Measurements from ENCODE around the gene ADCY2.

The ADCY2 gene

GRCh38 chr5:7589800-7590199, 193.9 kb downstream of the ADCY2 start:
- H3K9ac ChIP-seq (ENCODE audit: low read depth, low read length): no peak overlapping the region

GRCh38 chr5:7592910-7593309, 197.0 kb downstream of the ADCY2 start:
- Histone ChIP-seq H3K27ac (ENCODE audit: low read depth, low read length) (no peak overlapping the region), H3K9ac (ENCODE audit: low read depth, low read length) (no peak overlapping the region), H3K27me3 (ENCODE audit: control insufficient read depth, insufficient read depth, low read length) (no peaks in the 10 kb centered on the region), H3K4me1 (ENCODE audit: control insufficient read depth, insufficient read depth, low read length) (peaks cover 27% of the 10 kb centered on the region), H3K4me3 (ENCODE audit: low read depth, low read length) (no peak overlapping the region), H3K9me3 (ENCODE audit: control insufficient read depth, insufficient read depth, low read length) (no peaks in the 10 kb centered on the region), H3K36me3 (ENCODE audit: control insufficient read depth, insufficient read depth, low read length) (no peaks in the 10 kb centered on the region)

More at GRCh38 chr5:7589800-7590199, 193.9 kb downstream of the ADCY2 start:
- H3K4me3 ChIP-seq (ENCODE audit: low read depth, low read length): no peak overlapping the region
- no peak overlapping the region for H3K27ac ChIP-seq (ENCODE audit: low read depth, low read length)
- H3K36me3 ChIP-seq (ENCODE audit: control insufficient read depth, insufficient read depth, low read length): no peaks in the 10 kb centered on the region
- peaks cover 13% of the 10 kb centered on the region; the same call in 1 of the 2 replicates for H3K4me1 ChIP-seq (ENCODE audit: control insufficient read depth, insufficient read depth, low read length)
- H3K27me3 ChIP-seq (ENCODE audit: control insufficient read depth, insufficient read depth, low read length): no peaks in the 10 kb centered on the region
- H3K9me3 ChIP-seq (ENCODE audit: control insufficient read depth, insufficient read depth, low read length): no peaks in the 10 kb centered on the region

GRCh38 chr5:7597059-7597642, 201.2 kb downstream of the ADCY2 start:
- Histone ChIP-seq H3K9me3 (ENCODE audit: control insufficient read depth, insufficient read depth, low read length) (no peaks in the 10 kb centered on the region), H3K9ac (ENCODE audit: low read depth, low read length) (no peak overlapping the region), H3K4me1 (ENCODE audit: control insufficient read depth, insufficient read depth, low read length) (peaks cover 27% of the 10 kb centered on the region), H3K27ac (ENCODE audit: low read depth, low read length) (no peak overlapping the region), H3K36me3 (ENCODE audit: control insufficient read depth, insufficient read depth, low read length) (no peaks in the 10 kb centered on the region), H3K27me3 (ENCODE audit: control insufficient read depth, insufficient read depth, low read length) (no peaks in the 10 kb centered on the region), H3K4me3 (ENCODE audit: low read depth, low read length) (no peak overlapping the region)

GRCh38 chr5:7606840-7607465, 211.0 kb downstream of the ADCY2 start:
- Histone ChIP-seq H3K27me3 (ENCODE audit: control insufficient read depth, insufficient read depth, low read length) (no peaks in the 10 kb centered on the region), H3K4me3 (ENCODE audit: low read depth, low read length) (no peak overlapping the region), H3K4me1 (ENCODE audit: control insufficient read depth, insufficient read depth, low read length) (peaks cover 41% of the 10 kb centered on the region), H3K9ac (ENCODE audit: low read depth, low read length) (peak overlapping the region; percentile 49), H3K27ac (ENCODE audit: low read depth, low read length) (peak overlapping the region; percentile 91), H3K36me3 (ENCODE audit: control insufficient read depth, insufficient read depth, low read length) (no peaks in the 10 kb centered on the region), H3K9me3 (ENCODE audit: control insufficient read depth, insufficient read depth, low read length) (no peaks in the 10 kb centered on the region)

GRCh38 chr5:7608772-7609171, 212.8 kb downstream of the ADCY2 start:
- H3K9me3 ChIP-seq (ENCODE audit: control insufficient read depth, insufficient read depth, low read length): no peaks in the 10 kb centered on the region
- peaks cover 45% of the 10 kb centered on the region for H3K4me1 ChIP-seq (ENCODE audit: control insufficient read depth, insufficient read depth, low read length)
- no peak overlapping the region for H3K4me3 ChIP-seq (ENCODE audit: low read depth, low read length)
- no peak overlapping the region for H3K27ac ChIP-seq (ENCODE audit: low read depth, low read length)
- H3K9ac ChIP-seq (ENCODE audit: low read depth, low read length): no peak overlapping the region
- H3K36me3 ChIP-seq (ENCODE audit: control insufficient read depth, insufficient read depth, low read length): no peaks in the 10 kb centered on the region
- no peaks in the 10 kb centered on the region for H3K27me3 ChIP-seq (ENCODE audit: control insufficient read depth, insufficient read depth, low read length)

GRCh38 chr5:7609726-7610125, 213.8 kb downstream of the ADCY2 start:
- H3K27me3 ChIP-seq (ENCODE audit: control insufficient read depth, insufficient read depth, low read length): no peaks in the 10 kb centered on the region
- no peaks in the 10 kb centered on the region for H3K9me3 ChIP-seq (ENCODE audit: control insufficient read depth, insufficient read depth, low read length)
- no peak overlapping the region for H3K4me3 ChIP-seq (ENCODE audit: low read depth, low read length)
- H3K27ac ChIP-seq (ENCODE audit: low read depth, low read length): no peak overlapping the region
- H3K36me3 ChIP-seq (ENCODE audit: control insufficient read depth, insufficient read depth, low read length): no peaks in the 10 kb centered on the region
- H3K4me1 ChIP-seq (ENCODE audit: control insufficient read depth, insufficient read depth, low read length): peaks cover 45% of the 10 kb centered on the region
- H3K9ac ChIP-seq (ENCODE audit: low read depth, low read length): no peak overlapping the region

- H3K27me3 ChIP-seq (ENCODE audit: control insufficient read depth, insufficient read depth, low read length): no peaks in the 10 kb centered on the region
- no peaks in the 10 kb centered on the region for H3K9me3 ChIP-seq (ENCODE audit: control insufficient read depth, insufficient read depth, low read length)
- no peak overlapping the region for H3K27ac ChIP-seq (ENCODE audit: low read depth, low read length)
- no peak overlapping the region for H3K4me3 ChIP-seq (ENCODE audit: low read depth, low read length)
- H3K36me3 ChIP-seq (ENCODE audit: control insufficient read depth, insufficient read depth, low read length): no peaks in the 10 kb centered on the region
- peaks cover 45% of the 10 kb centered on the region for H3K4me1 ChIP-seq (ENCODE audit: control insufficient read depth, insufficient read depth, low read length)
- no peak overlapping the region for H3K9ac ChIP-seq (ENCODE audit: low read depth, low read length)
Observed at GRCh38 chr5:7610531-7611177, 214.7 kb downstream of the ADCY2 start.

GRCh38 chr5:7611518-7611917, 215.6 kb downstream of the ADCY2 start:
- Histone ChIP-seq H3K27me3 (ENCODE audit: control insufficient read depth, insufficient read depth, low read length) (no peaks in the 10 kb centered on the region), H3K27ac (ENCODE audit: low read depth, low read length) (no peak overlapping the region), H3K36me3 (ENCODE audit: control insufficient read depth, insufficient read depth, low read length) (no peaks in the 10 kb centered on the region), H3K9ac (ENCODE audit: low read depth, low read length) (no peak overlapping the region), H3K4me1 (ENCODE audit: control insufficient read depth, insufficient read depth, low read length) (peaks cover 45% of the 10 kb centered on the region), H3K4me3 (ENCODE audit: low read depth, low read length) (no peak overlapping the region), H3K9me3 (ENCODE audit: control insufficient read depth, insufficient read depth, low read length) (no peaks in the 10 kb centered on the region)

- Histone ChIP-seq H3K27me3 (ENCODE audit: control insufficient read depth, insufficient read depth, low read length) (no peaks in the 10 kb centered on the region), H3K27ac (ENCODE audit: low read depth, low read length) (no peak overlapping the region), H3K4me3 (ENCODE audit: low read depth, low read length) (no peak overlapping the region), H3K4me1 (ENCODE audit: control insufficient read depth, insufficient read depth, low read length) (peaks cover 34% of the 10 kb centered on the region), H3K36me3 (ENCODE audit: control insufficient read depth, insufficient read depth, low read length) (no peaks in the 10 kb centered on the region), H3K9ac (ENCODE audit: low read depth, low read length) (no peak overlapping the region), H3K9me3 (ENCODE audit: control insufficient read depth, insufficient read depth, low read length) (no peaks in the 10 kb centered on the region)
Observed at GRCh38 chr5:7615566-7616061, 219.7 kb downstream of the ADCY2 start.

- H3K4me1 ChIP-seq (ENCODE audit: control insufficient read depth, insufficient read depth, low read length): peaks cover 32% of the 10 kb centered on the region
- H3K9me3 ChIP-seq (ENCODE audit: control insufficient read depth, insufficient read depth, low read length): no peaks in the 10 kb centered on the region
Observed at GRCh38 chr5:7616897-7617296, 221.0 kb downstream of the ADCY2 start.

GRCh38 chr5:7622498-7622897, 226.6 kb downstream of the ADCY2 start:
- H3K36me3 ChIP-seq (ENCODE audit: control insufficient read depth, insufficient read depth, low read length): peaks cover 23% of the 10 kb centered on the region
- H3K27me3 ChIP-seq (ENCODE audit: control insufficient read depth, insufficient read depth, low read length): no peaks in the 10 kb centered on the region
- peaks cover 13% of the 10 kb centered on the region for H3K4me1 ChIP-seq (ENCODE audit: control insufficient read depth, insufficient read depth, low read length)
- H3K4me3 ChIP-seq (ENCODE audit: low read depth, low read length): no peak overlapping the region
- H3K9me3 ChIP-seq (ENCODE audit: control insufficient read depth, insufficient read depth, low read length): no peaks in the 10 kb centered on the region
- no peak overlapping the region for H3K27ac ChIP-seq (ENCODE audit: low read depth, low read length)
- H3K9ac ChIP-seq (ENCODE audit: low read depth, low read length): no peak overlapping the region

More at GRCh38 chr5:7616897-7617296, 221.0 kb downstream of the ADCY2 start:
- no peak overlapping the region for H3K27ac ChIP-seq (ENCODE audit: low read depth, low read length)
- no peak overlapping the region for H3K4me3 ChIP-seq (ENCODE audit: low read depth, low read length)
- H3K27me3 ChIP-seq (ENCODE audit: control insufficient read depth, insufficient read depth, low read length): no peaks in the 10 kb centered on the region
- H3K36me3 ChIP-seq (ENCODE audit: control insufficient read depth, insufficient read depth, low read length): 0 out of 2 replicates have a peak, but pooled peaks cover 4% of the 10 kb centered on the region
- H3K9ac ChIP-seq (ENCODE audit: low read depth, low read length): no peak overlapping the region

Measured in HUES48 (cell line).